ENCODE results near the gene ROR1.

- TF ChIP-seq POLR2AphosphoS5 (IDR thresholded peaks at IDR 0.05) (no peak), POLR2A (IDR thresholded peaks at IDR 0.05) (no peak), EP300 (IDR thresholded peaks at IDR 0.05) (no peak)
- TF ChIP-seq, protein P1, sequence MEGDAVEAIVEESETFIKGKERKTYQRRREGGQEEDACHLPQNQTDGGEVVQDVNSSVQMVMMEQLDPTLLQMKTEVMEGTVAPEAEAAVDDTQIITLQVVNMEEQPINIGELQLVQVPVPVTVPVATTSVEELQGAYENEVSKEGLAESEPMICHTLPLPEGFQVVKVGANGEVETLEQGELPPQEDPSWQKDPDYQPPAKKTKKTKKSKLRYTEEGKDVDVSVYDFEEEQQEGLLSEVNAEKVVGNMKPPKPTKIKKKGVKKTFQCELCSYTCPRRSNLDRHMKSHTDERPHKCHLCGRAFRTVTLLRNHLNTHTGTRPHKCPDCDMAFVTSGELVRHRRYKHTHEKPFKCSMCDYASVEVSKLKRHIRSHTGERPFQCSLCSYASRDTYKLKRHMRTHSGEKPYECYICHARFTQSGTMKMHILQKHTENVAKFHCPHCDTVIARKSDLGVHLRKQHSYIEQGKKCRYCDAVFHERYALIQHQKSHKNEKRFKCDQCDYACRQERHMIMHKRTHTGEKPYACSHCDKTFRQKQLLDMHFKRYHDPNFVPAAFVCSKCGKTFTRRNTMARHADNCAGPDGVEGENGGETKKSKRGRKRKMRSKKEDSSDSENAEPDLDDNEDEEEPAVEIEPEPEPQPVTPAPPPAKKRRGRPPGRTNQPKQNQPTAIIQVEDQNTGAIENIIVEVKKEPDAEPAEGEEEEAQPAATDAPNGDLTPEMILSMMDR (IDR thresholded peaks at IDR 0.05) = no peak
These were observed 366.1 kb downstream of the ROR1 start for GRCh38 chr1:64139877-64140276.
